ENCODE measurements around the gene SF3B2.

DNA sequence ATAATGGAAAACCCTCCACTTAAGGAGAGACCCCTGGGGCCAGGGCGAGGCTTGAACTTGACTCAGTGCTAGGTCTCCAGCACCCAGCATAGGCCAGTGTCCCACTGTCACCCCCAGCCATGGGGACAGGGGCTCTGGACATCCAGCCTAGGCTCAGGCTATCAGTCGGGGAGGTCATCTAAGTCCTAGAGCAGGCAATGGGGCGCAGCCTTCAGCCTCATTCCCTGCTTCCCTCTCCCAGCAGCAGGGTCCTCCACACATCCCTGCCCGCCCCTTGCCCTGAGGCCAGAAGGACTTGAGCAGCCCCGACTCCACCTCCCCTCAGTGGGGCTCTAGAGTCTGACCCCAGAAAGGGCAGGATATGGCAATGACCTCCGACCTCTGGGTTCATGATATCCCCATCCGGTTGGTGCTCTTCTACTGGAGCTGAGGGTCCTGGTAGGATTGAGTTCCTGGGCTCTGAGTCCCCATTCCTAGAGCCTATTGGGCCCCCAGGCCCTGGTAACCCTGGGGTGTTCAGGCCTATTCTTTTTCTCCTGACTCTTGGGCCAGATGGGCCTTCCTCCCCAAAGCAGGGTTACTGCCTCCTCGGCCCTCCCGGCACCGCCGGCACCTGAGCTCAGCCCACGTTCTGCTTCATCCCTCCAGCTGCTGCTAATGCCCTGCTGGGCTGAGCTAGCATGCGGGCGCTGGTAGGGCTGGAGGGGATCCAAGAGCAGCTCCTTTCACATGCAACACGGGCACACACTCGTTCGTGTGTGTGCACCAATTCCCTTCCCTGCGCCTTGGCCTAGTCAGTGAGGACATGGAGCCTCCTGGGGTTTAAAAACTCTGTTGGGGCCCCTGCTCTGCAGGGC lies 36.0 kb upstream of the SF3B2 start:
- TF ChIP-seq, protein P1, sequence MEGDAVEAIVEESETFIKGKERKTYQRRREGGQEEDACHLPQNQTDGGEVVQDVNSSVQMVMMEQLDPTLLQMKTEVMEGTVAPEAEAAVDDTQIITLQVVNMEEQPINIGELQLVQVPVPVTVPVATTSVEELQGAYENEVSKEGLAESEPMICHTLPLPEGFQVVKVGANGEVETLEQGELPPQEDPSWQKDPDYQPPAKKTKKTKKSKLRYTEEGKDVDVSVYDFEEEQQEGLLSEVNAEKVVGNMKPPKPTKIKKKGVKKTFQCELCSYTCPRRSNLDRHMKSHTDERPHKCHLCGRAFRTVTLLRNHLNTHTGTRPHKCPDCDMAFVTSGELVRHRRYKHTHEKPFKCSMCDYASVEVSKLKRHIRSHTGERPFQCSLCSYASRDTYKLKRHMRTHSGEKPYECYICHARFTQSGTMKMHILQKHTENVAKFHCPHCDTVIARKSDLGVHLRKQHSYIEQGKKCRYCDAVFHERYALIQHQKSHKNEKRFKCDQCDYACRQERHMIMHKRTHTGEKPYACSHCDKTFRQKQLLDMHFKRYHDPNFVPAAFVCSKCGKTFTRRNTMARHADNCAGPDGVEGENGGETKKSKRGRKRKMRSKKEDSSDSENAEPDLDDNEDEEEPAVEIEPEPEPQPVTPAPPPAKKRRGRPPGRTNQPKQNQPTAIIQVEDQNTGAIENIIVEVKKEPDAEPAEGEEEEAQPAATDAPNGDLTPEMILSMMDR (IDR thresholded peaks at IDR 0.05 in 4 of 5, conservative IDR thresholded peaks at IDR 0.05 in 1 of 5), result no peak
- TF ChIP-seq POLR2A (IDR thresholded peaks at IDR 0.05), result no peak
